ENCODE data around the gene RNF175.

DNA sequence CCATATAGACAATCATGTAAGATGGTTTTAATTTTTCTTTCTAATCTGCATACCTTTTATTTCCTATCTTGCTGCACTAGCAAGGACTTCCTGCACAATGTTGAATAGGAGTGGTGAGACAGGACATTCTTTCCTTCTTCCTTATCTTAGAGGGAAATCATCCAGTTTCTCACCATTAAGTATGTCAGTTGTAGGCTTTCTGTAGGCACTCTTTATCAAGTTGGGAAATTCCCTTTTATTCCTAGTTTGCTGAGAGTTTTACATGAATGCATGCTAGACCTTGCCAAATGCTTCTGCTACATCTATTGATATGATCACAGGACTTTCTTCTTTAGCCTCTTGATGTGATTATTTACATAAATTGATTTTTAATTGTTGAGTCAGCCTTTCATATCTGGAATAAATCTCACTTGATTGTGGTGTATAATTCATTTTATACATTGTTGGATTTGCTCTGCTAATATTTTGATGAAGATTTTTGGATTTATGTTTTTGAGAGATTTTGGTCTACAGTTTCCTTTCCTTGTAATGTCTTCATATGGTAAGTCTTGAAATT lies 23.8 kb downstream of the RNF175 start:
- no peak for TF ChIP-seq EZH2 (optimal IDR thresholded peaks at IDR 0.05; ENCODE audit: low read depth, low read length)
- TF ChIP-seq, protein P1, sequence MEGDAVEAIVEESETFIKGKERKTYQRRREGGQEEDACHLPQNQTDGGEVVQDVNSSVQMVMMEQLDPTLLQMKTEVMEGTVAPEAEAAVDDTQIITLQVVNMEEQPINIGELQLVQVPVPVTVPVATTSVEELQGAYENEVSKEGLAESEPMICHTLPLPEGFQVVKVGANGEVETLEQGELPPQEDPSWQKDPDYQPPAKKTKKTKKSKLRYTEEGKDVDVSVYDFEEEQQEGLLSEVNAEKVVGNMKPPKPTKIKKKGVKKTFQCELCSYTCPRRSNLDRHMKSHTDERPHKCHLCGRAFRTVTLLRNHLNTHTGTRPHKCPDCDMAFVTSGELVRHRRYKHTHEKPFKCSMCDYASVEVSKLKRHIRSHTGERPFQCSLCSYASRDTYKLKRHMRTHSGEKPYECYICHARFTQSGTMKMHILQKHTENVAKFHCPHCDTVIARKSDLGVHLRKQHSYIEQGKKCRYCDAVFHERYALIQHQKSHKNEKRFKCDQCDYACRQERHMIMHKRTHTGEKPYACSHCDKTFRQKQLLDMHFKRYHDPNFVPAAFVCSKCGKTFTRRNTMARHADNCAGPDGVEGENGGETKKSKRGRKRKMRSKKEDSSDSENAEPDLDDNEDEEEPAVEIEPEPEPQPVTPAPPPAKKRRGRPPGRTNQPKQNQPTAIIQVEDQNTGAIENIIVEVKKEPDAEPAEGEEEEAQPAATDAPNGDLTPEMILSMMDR (IDR thresholded peaks at IDR 0.05; ENCODE audit: low read length), result no peak
